Smooth muscle cell (in vitro differentiated cells): ENCODE results near the gene GPSM3. TPM values are rescaled to one million over a fixed set of nuclear protein-coding genes. Genes with fewer than 3 reads are reported as not detected.

Experiments used
- DNase-seq: peaks from one replicate; lab custom pipeline; 2025; ENCODE audit not compliant: unreplicated experiment; lab: John Stamatoyannopoulos, UW
- H2AFZ ChIP-seq: fragments of 200-600 bp; sonication (generic); 2 replicates; pipeline ENCODE4 v1.6.0; 2016; ENCODE audit warnings: antibody characterized with exemption, low read depth, mild to moderate bottlenecking
- H3F3A ChIP-seq: fragments of 200-600 bp; sonication (generic); 2 replicates; pipeline ENCODE4 v1.6.0; 2017; ENCODE audit warnings: antibody characterized with exemption, low read depth
- H3K27ac ChIP-seq: fragments of 200-600 bp; sonication (generic); 2 replicates; pipeline ENCODE4 v1.5.1; 2016; ENCODE audit warnings: low read depth, mild to moderate bottlenecking
- H3K27me3 ChIP-seq: fragments of 200-600 bp; sonication (generic); 2 replicates; pipeline ENCODE4 v1.6.1; 2016; ENCODE audit warnings: low read depth, mild to moderate bottlenecking
- H3K36me3 ChIP-seq: fragments of 200-600 bp; sonication (generic); 2 replicates; pipeline ENCODE4 v1.5.1; 2016; ENCODE audit warnings: low read depth
- H3K4me1 ChIP-seq: fragments of 200-600 bp; sonication (generic); 2 replicates; pipeline ENCODE4 v1.5.1; 2016; ENCODE audit warnings: low read depth
- H3K4me2 ChIP-seq: fragments of 200-600 bp; sonication (generic); 2 replicates; pipeline ENCODE4 v1.6.0; 2016; ENCODE audit warnings: mild to moderate bottlenecking
- H3K4me3 ChIP-seq: fragments of 200-600 bp; sonication (generic); 2 replicates; pipeline ENCODE4 v1.5.1; 2016; ENCODE audit warnings: mild to moderate bottlenecking
- H3K79me2 ChIP-seq: fragments of 200-600 bp; sonication (generic); 2 replicates; pipeline ENCODE4 v1.6.0; 2016; ENCODE audit warnings: low read depth, mild to moderate bottlenecking
- H3K9ac ChIP-seq: fragments of 200-600 bp; sonication (generic); 2 replicates; pipeline ENCODE4 v1.6.0; 2016; ENCODE audit warnings: low read depth
- H3K9me3 ChIP-seq: fragments of 200-600 bp; sonication (generic); replicated peaks from 2 replicates; pipeline ENCODE4 v1.5.1; 2016; ENCODE audit warnings: low read depth
- H4K20me1 ChIP-seq: fragments of 200-600 bp; sonication (generic); 2 replicates; pipeline ENCODE4 v1.6.0; 2016; ENCODE audit warnings: low read depth
- WGBS: methylation state at CpG from one replicate; pipeline ENCODE4 v1.1.7; 2016; ENCODE audit warnings: low lambda C conversion rate; 5-methylcytosine and 5-hydroxymethylcytosine counted together
- polyA plus RNA-seq: library from polyadenylated mRNA; unstranded; fragments of >200 nt; fragmentation: Nextera tagmentation; extraction: Ambion mirVana; gene quantifications from 2 replicates; pipeline ENCODE4 v1.2.1, GENCODE V29; 2016
- total RNA-seq: library from RNA; depleted of rRNA; stranded (reverse); fragments of >200 nt; gene quantifications from 2 replicates; pipeline ENCODE4 v1.2.3, GENCODE V29; 2014
- TF ChIP-seq, protein P1 (sequence below): fragments of 200-600 bp; sonication (generic); IDR thresholded peaks from 2 replicates; pipeline ENCODE4 v1.5.1; 2017; ENCODE audit warnings: borderline replicate concordance, mild to moderate bottlenecking, antibody characterized with exemption; ENCODE audit not compliant: insufficient read depth, poor library complexity, severe bottlenecking

The GPSM3 gene
- total and polyA plus RNA-seq, 2 experiments from 2014 or later: 5.3 to 15.6 TPM

DNA sequence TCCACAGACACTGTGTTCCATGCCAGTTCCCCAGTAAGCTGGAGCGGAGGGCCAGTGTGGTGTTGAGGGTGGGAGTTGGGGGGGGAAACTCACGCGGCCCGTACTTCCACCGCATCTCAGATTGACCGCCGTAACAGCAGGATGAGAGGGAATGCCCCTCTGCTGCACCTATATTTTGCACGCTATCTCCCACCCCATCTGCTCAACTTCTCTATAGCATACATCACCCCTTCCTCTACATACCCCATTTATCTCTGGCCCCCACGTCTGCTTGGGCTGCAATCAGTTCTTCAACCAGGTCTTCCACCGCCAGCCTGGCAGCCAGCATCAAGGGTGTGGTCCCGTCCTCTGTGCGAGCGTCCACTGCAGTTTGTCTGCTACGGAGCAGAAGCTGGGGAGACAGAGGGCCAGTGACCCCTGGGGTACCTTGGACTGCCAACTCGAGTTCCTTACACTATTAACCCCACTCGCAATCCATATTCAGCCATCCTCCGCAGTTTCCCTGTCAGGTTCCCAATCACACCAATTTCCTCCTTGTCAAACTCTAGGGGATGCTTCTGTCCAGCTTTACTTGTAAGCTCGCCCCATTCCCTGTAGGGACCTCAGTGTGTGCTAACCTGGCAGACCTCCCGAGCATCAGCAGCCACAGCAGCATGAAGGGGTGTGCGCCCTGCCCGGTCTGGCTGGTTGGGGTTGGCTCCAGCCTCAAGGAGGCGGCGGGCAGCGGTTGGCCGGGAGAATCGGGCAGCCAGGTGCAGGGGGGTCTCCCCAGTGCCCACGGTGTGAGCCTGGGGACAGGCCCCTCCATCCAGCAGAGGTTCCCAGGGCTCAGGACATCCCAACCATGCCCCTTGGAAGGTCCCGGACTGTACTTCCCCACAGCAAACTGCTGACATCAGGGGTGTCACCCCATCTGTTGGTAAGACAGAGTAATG lies 4.5 kb upstream of the GPSM3 start:
- no peak for DNase-seq

DNA sequence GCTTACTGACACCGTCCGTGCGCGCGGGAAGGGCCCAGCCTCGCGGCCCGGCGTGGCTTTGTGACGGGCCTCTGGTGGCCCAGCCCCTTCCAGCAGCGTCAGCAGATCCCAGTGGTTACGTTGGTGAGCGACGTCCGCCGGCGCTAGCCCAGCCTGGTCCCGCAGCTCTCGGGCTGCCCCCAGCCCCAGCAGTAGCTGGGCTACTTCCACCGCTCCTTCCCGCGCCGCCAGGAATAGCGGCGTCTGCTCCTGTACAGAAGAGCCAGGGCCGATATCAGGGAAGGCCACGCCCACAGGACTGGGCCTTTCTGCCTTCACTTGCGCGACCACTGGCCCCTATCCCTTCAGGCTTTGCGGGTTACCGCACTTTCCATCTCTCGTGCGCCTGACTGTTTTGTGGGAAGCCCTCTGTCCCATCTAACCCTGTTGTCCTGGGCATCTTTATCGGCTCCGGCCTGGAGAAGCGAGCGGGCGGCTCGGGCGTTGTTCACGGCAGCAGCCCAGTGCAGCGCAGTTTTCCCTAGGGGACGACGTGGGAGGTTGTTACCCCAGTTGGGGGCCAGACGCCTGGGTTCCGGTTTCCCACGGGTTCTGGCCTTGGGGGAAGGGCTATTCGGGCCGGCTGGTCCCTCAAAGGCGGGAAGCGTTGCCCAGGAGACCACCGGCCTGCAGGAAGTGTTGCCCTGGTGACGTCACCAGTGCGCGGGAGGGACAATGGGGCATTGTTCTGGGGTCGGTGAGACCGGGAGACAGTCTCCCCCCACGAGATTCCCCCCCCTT lies 3.6 kb upstream of the GPSM3 start:
- WGBS: under 1% methylated on average over 58 of the region's 58 CpGs
- H3F3A ChIP-seq: peaks cover 23% of the 10 kb centered on the region
- DNase-seq: peak; percentile 84

More for the DNA sequence above, 4.5 kb upstream of the GPSM3 start:
- TF ChIP-seq, protein P1, sequence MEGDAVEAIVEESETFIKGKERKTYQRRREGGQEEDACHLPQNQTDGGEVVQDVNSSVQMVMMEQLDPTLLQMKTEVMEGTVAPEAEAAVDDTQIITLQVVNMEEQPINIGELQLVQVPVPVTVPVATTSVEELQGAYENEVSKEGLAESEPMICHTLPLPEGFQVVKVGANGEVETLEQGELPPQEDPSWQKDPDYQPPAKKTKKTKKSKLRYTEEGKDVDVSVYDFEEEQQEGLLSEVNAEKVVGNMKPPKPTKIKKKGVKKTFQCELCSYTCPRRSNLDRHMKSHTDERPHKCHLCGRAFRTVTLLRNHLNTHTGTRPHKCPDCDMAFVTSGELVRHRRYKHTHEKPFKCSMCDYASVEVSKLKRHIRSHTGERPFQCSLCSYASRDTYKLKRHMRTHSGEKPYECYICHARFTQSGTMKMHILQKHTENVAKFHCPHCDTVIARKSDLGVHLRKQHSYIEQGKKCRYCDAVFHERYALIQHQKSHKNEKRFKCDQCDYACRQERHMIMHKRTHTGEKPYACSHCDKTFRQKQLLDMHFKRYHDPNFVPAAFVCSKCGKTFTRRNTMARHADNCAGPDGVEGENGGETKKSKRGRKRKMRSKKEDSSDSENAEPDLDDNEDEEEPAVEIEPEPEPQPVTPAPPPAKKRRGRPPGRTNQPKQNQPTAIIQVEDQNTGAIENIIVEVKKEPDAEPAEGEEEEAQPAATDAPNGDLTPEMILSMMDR: no peak
- 68% methylated on average over 26 of the region's 28 CpGs for WGBS
- Histone ChIP-seq H4K20me1 (no peaks in the 10 kb centered on the region), H3K27ac (peak overlapping the region; percentile 99), H3F3A (peaks cover 23% of the 10 kb centered on the region), H3K27me3 (no peaks in the 10 kb centered on the region), H3K9me3 (no peaks in the 10 kb centered on the region), H3K36me3 (no peaks in the 10 kb centered on the region), H3K4me2 (peak overlapping the region; percentile 86), H2AFZ (no peak overlapping the region), H3K4me1 (peaks cover 18% of the 10 kb centered on the region), H3K79me2 (no peaks in the 10 kb centered on the region), H3K4me3 (peak overlapping the region; percentile 73), H3K9ac (peak overlapping the region; percentile 97)

DNA sequence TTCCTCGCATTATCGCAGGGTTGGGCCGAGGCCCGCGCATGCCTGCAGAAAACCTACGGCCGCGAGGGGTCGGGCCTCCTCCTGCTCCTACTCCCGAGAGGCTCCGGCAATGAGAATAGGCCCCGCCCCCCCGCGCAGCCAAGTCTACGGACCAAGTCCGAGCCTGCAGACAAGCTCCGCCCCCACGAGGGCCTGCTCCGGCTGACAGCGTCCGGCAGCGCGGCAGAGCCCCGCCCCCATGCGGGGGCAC lies 3.1 kb upstream of the GPSM3 start:
- peak; percentile 100 for DNase-seq
- Histone ChIP-seq H3K9ac (no peak overlapping the region), H4K20me1 (no peaks in the 10 kb centered on the region), H3K4me1 (peaks cover 30% of the 10 kb centered on the region), H3K4me2 (peak overlapping the region; percentile 86), H2AFZ (no peak overlapping the region), H3K79me2 (no peaks in the 10 kb centered on the region), H3K36me3 (no peaks in the 10 kb centered on the region), H3K4me3 (peak overlapping the region; percentile 73), H3K27ac (peak overlapping the region; percentile 99), H3F3A (peaks cover 23% of the 10 kb centered on the region), H3K27me3 (no peaks in the 10 kb centered on the region), H3K9me3 (no peaks in the 10 kb centered on the region)
- under 1% methylated on average over 25 of the region's 25 CpGs for WGBS
- TF ChIP-seq, protein P1: no peak

More for the DNA sequence above, 3.6 kb upstream of the GPSM3 start:
- H2AFZ ChIP-seq: peak overlapping the region; percentile 57
- H4K20me1 ChIP-seq: no peaks in the 10 kb centered on the region
- H3K4me1 ChIP-seq: peaks cover 25% of the 10 kb centered on the region
- TF ChIP-seq, protein P1: no peak
- H3K4me2 ChIP-seq: peak overlapping the region; percentile 86
- H3K79me2 ChIP-seq: no peaks in the 10 kb centered on the region
- no peaks in the 10 kb centered on the region for H3K27me3 ChIP-seq
- H3K36me3 ChIP-seq: no peaks in the 10 kb centered on the region
- H3K9me3 ChIP-seq: no peaks in the 10 kb centered on the region
- H3K9ac ChIP-seq: peak overlapping the region; percentile 97
- H3K27ac ChIP-seq: peak overlapping the region; percentile 99
- peak overlapping the region; percentile 73 for H3K4me3 ChIP-seq
